Measurements from ENCODE around the gene SZT2.

GRCh38 chr1:43446388-43446740, 56.7 kb downstream of the SZT2 start:
- no peak for TF ChIP-seq CTCF (IDR thresholded peaks at IDR 0.05)
- TF ChIP-seq POLR2A (IDR thresholded peaks at IDR 0.05), result no peak

All from breast epithelium (tissue), 3 donors.